GM08714 (cell line): Measurements from ENCODE around the gene C3orf80.
"Not testable (repeated sequence)": the region's sequence is repeated elsewhere in the genome, so short reads cannot be mapped to it uniquely, and the experiment has no call there.

Source experiments
- H3K4me3 ChIP-seq: fragments of 200-500 bp; sonication (Bioruptor generic); 2 replicates; pipeline ENCODE4 v1.5.1; 2014; ENCODE audit warnings: mild to moderate bottlenecking, low read length, inconsistent platforms
- ZNF274 ChIP-seq: IDR thresholded peaks from 2 replicates; pipeline ENCODE4 v1.6.1; 2012; ENCODE audit warnings: mild to moderate bottlenecking, low read depth, low read length

Gene C3orf80

GRCh38 chr3:160225176-160226025, at the start of gene C3orf80:
C3orf80 (plus strand) TSS chr3:160225422; CDS start chr3:160225636, 214 bp downstream.
- no peak for TF ChIP-seq ZNF274
- H3K4me3 ChIP-seq = peak within 1 kb of the TSS; percentile 60; the same call in 1 of the 2 replicates

- TF ChIP-seq ZNF274 = no peak
- H3K4me3 ChIP-seq = no peak overlapping the region
Measured at GRCh38 chr3:160176923-160177322, 48.3 kb upstream of the C3orf80 start.

GRCh38 chr3:160178661-160179060, 46.6 kb upstream of the C3orf80 start:
- H3K4me3 ChIP-seq = not testable (repeated sequence)

- H3K4me3 ChIP-seq = not testable (repeated sequence)
Measured at GRCh38 chr3:160179403-160179802, 45.8 kb upstream of the C3orf80 start.

GRCh38 chr3:160179906-160180305, 45.3 kb upstream of the C3orf80 start:
- H3K4me3 ChIP-seq = no peak overlapping the region
- no peak for TF ChIP-seq ZNF274

GRCh38 chr3:160180581-160181216, 44.5 kb upstream of the C3orf80 start:
- no peak for TF ChIP-seq ZNF274

GRCh38 chr3:160183345-160184076, 41.7 kb upstream of the C3orf80 start:
- no peak for TF ChIP-seq ZNF274
- H3K4me3 ChIP-seq = no peak overlapping the region

More at GRCh38 chr3:160180581-160181216, 44.5 kb upstream of the C3orf80 start:
- H3K4me3 ChIP-seq = no peak overlapping the region

- TF ChIP-seq ZNF274 = no peak
- no peak overlapping the region for H3K4me3 ChIP-seq
Measured at GRCh38 chr3:160184655-160185054, 40.6 kb upstream of the C3orf80 start.

- TF ChIP-seq ZNF274 = no peak
- no peak overlapping the region for H3K4me3 ChIP-seq
Measured at GRCh38 chr3:160185751-160186150, 39.5 kb upstream of the C3orf80 start.

GRCh38 chr3:160187288-160187687, 37.9 kb upstream of the C3orf80 start:
- no peak overlapping the region for H3K4me3 ChIP-seq
- TF ChIP-seq ZNF274 = no peak

- TF ChIP-seq ZNF274 = no peak
- no peak overlapping the region for H3K4me3 ChIP-seq
Measured at GRCh38 chr3:160192310-160193029, 32.8 kb upstream of the C3orf80 start.

- TF ChIP-seq ZNF274 = no peak
- no peak overlapping the region for H3K4me3 ChIP-seq
Measured at GRCh38 chr3:160193644-160194192, 31.5 kb upstream of the C3orf80 start.

GRCh38 chr3:160194438-160194837, 30.8 kb upstream of the C3orf80 start:
- no peak for TF ChIP-seq ZNF274
- H3K4me3 ChIP-seq = no peak overlapping the region

GRCh38 chr3:160195106-160195505, 30.1 kb upstream of the C3orf80 start:
- no peak overlapping the region for H3K4me3 ChIP-seq
- TF ChIP-seq ZNF274 = no peak
